ENCODE results near the gene NCF4. TPM values are rescaled to one million over a fixed set of nuclear protein-coding genes. Genes with fewer than 3 reads are reported as not detected.

The NCF4 gene
- total and polyA plus RNA-seq, 2 donors (not counting 1 experiment from before 2014, with no cell fraction given): 118 to 175 TPM

- Mint-ChIP-seq H3K9me3 (ENCODE audit: insufficient read depth) (no peaks in the 10 kb centered on the region), H3K27ac (peak overlapping the region; percentile 95), H3K4me3 (peak overlapping the region; percentile 82), H3K4me1 (peaks cover 62% of the 10 kb centered on the region), H3K27me3 (no peaks in the 10 kb centered on the region)
- H2AFZ ChIP-seq (ENCODE audit: insufficient read depth, low read depth, low read length, poor library complexity, severe bottlenecking): no peak overlapping the region
- no peaks in the 10 kb centered on the region for H3K9me3 ChIP-seq (ENCODE audit: control extremely low read depth in 1 of 3, control insufficient read depth in 2 of 3, insufficient read depth in 1 of 3, low read length in 2 of 3)
- no peaks in the 10 kb centered on the region for H3K27me3 ChIP-seq (replicated peaks in 1 of 4; ENCODE audit: control extremely low read depth in 1 of 4, control insufficient read depth in 3 of 4, insufficient read depth in 4 of 4, low read length in 3 of 4)
- 77% methylated on average over 5 of the region's 6 CpGs for WGBS (ENCODE audit: insufficient coverage)
- ChIA-PET CTCF (interaction anchor here (1.0 to 12.0 kb wide), 10 partner anchors 75 to 313 kb away, joined by 3 to 115 read pairs (median 4); no protein-coding TSS in a partner anchor), POLR2A (interaction anchor here (0.6 to 3.1 kb wide), 4 partner anchors 22 to 84 kb away, joined by 3 to 13 read pairs (median 6); partner anchors contain the start of gene IFT27)
- peaks cover 14% of the 10 kb centered on the region for H4K20me1 ChIP-seq (ENCODE audit: control insufficient read depth, insufficient read depth, low read length, poor library complexity, severe bottlenecking)
- DNase-seq (no peak), ATAC-seq (ENCODE audit: low read depth) (no peak)
- peaks cover 0 to 16% of the 10 kb centered on the region in 2 experiments for H3K36me3 ChIP-seq (replicated peaks in 1 of 2; ENCODE audit: control extremely low read depth in 1 of 2, control insufficient read depth in 1 of 2, extremely low read depth in 1 of 2, insufficient read depth in 2 of 2, low read length in 1 of 2)
- H3K27ac ChIP-seq (ENCODE audit: low read length in 2 of 2): peak overlapping the region; percentile 95 to 96
- H3K4me3 ChIP-seq (ENCODE audit: control extremely low read depth in 1 of 5, extremely low read depth in 1 of 5, insufficient read depth in 1 of 5, low read depth in 2 of 5, low read length in 4 of 5): no peak overlapping the region
- H3K9ac ChIP-seq (ENCODE audit: low read length): no peak overlapping the region
- peaks cover 29% of the 10 kb centered on the region for H3K79me2 ChIP-seq (ENCODE audit: control insufficient read depth, insufficient read depth, low read length)
- no peak for TF ChIP-seq EZH2 (IDR thresholded peaks at IDR 0.05; ENCODE audit: borderline replicate concordance, insufficient read depth, low read depth, low read length, poor library complexity, severe bottlenecking)
- TF ChIP-seq CTCF (IDR thresholded peaks at IDR 0.05): no peak
- H3K4me1 ChIP-seq (ENCODE audit: control insufficient read depth in 2 of 2, insufficient read depth in 2 of 2, low read length in 2 of 2): peaks cover 41 to 60% of the 10 kb centered on the region in 2 donors
- no peak overlapping the region for H3K4me2 ChIP-seq (replicated peaks; ENCODE audit: low read depth, low read length, poor library complexity, severe bottlenecking)
- intact Hi-C loops (cut with micrococcal nuclease): loop anchor here (1.0 to 2.0 kb wide), 3 partner anchors 53 to 118 kb away; partner anchors contain the start of genes CSF2RB and IFT27
Observed at GRCh38 chr22:36860017-36860416, 789 bp upstream of the NCF4 start.

GRCh38 chr22:36860438-36860820 is 377 bp upstream of the NCF4 start:
- no peak overlapping the region for H3K9ac ChIP-seq (ENCODE audit: low read length)
- H4K20me1 ChIP-seq (ENCODE audit: control insufficient read depth, insufficient read depth, low read length, poor library complexity, severe bottlenecking): peaks cover 14% of the 10 kb centered on the region
- ATAC-seq (ENCODE audit: low read depth): no peak
- Mint-ChIP-seq H3K9me3 (ENCODE audit: insufficient read depth) (no peaks in the 10 kb centered on the region), H3K4me1 (peaks cover 66% of the 10 kb centered on the region), H3K4me3 (peak overlapping the region; percentile 82), H3K27ac (peak overlapping the region; percentile 95), H3K27me3 (no peaks in the 10 kb centered on the region)
- DNase-seq: no peak
- POLR2A ChIA-PET: interaction anchor here (0.6 to 3.1 kb wide), 5 partner anchors 21 to 85 kb away, joined by 5 to 13 read pairs (median 8); partner anchors contain the start of gene IFT27
- peak overlapping the region; percentile 95 to 96 for H3K27ac ChIP-seq (ENCODE audit: low read length in 2 of 2)
- CTCF ChIA-PET: interaction anchor here (1.0 to 12.0 kb wide), 10 partner anchors 20 to 314 kb away, joined by 3 to 115 read pairs (median 4); no protein-coding TSS in a partner anchor
- H3K4me2 ChIP-seq (replicated peaks; ENCODE audit: low read depth, low read length, poor library complexity, severe bottlenecking): peak overlapping the region; percentile 81
- peaks cover 41 to 60% of the 10 kb centered on the region in 2 donors for H3K4me1 ChIP-seq (ENCODE audit: control insufficient read depth in 2 of 2, insufficient read depth in 2 of 2, low read length in 2 of 2)
- H3K36me3 ChIP-seq (replicated peaks in 1 of 2; ENCODE audit: control extremely low read depth in 1 of 2, control insufficient read depth in 1 of 2, extremely low read depth in 1 of 2, insufficient read depth in 2 of 2, low read length in 1 of 2): peaks cover 0 to 20% of the 10 kb centered on the region in 2 experiments
- no CpG with 5 or more reads among the region's 2 CpGs for WGBS (ENCODE audit: insufficient coverage)
- no peaks in the 10 kb centered on the region for H3K9me3 ChIP-seq (ENCODE audit: control extremely low read depth in 1 of 3, control insufficient read depth in 2 of 3, insufficient read depth in 1 of 3, low read length in 2 of 3)
- TF ChIP-seq CTCF (IDR thresholded peaks at IDR 0.05) (no peak), EZH2 (IDR thresholded peaks at IDR 0.05; ENCODE audit: borderline replicate concordance, insufficient read depth, low read depth, low read length, poor library complexity, severe bottlenecking) (no peak)
- H3K79me2 ChIP-seq (ENCODE audit: control insufficient read depth, insufficient read depth, low read length): peaks cover 33% of the 10 kb centered on the region
- no peaks in the 10 kb centered on the region for H3K27me3 ChIP-seq (replicated peaks in 1 of 4; ENCODE audit: control extremely low read depth in 1 of 4, control insufficient read depth in 3 of 4, insufficient read depth in 4 of 4, low read length in 3 of 4)
- H2AFZ ChIP-seq (ENCODE audit: insufficient read depth, low read depth, low read length, poor library complexity, severe bottlenecking): peak overlapping the region; percentile 70
- H3K4me3 ChIP-seq (ENCODE audit: control extremely low read depth in 1 of 5, extremely low read depth in 1 of 5, insufficient read depth in 1 of 5, low read depth in 2 of 5, low read length in 4 of 5): peak overlapping the region in 3 of 5 experiments; percentile 8 to 60 (median 57)
- intact Hi-C loops (cut with micrococcal nuclease): loop anchor here (1.0 to 2.0 kb wide), 3 partner anchors 52 to 118 kb away; partner anchors contain the start of genes CSF2RB and IFT27

All from B cell (primary cell).